GM19452 (cell line): ENCODE data around the gene DHFR2.
"Not testable (repeated sequence)": the region's sequence is repeated elsewhere in the genome, so short reads cannot be mapped to it uniquely, and the experiment has no call there.

Source experiments
- ATAC-seq: cut with Tn5 transposase; IDR thresholded peaks from one replicate; pipeline ENCODE4 v1.9.1; 2021; ENCODE audit not compliant: unreplicated experiment

Gene DHFR2

DNA sequence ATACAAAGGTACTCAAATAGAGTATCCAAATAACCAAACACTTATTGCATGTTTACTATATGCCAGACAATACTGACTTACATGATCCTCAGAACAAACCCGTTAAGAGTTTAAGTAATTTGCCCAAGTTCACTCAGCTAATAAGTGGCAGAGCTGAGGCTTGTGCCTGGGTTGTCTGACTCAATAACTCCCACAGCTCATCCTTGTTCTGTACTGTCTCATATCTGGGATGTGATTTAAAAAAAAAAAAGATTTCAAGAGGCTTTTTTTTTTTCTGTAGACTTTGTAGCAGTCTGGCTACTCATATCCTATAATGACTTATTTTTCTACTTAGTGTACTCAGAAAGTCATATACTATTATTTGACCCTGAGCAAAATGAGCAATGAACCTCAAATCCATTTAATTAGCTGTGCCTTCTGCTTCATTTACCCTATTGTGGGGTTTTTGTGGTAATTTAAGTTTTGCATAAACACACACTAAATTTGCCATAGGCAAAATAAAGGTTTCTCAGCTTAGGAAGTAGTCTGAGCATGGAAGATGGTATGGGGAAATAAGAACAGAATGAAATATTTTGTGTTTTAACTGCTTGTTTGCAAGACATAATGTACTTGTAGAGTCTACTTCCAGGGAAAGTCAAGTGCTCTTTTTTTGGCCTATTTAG is 3.2 kb upstream of the DHFR2 start:
- no peak for ATAC-seq

DNA sequence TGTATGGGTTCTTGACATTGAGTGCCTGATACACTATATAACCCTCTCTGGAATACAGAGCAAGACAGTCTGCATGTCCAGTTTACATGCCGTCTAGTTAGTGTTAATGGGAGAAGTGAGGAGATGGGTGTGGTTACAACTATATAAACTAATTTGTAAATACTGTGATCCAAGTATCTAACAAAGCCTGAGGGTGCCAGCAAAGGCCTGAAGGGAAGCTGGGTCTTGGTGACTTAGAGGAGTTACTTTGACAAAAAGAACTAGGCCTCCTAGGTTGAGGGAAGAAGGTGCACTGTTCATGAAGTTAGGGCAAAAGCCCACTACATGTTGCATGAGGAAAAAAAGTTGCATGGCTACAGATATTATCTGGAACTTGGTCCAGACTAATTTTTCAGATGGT is 2.4 kb upstream of the DHFR2 start:
- ATAC-seq: no peak

DNA sequence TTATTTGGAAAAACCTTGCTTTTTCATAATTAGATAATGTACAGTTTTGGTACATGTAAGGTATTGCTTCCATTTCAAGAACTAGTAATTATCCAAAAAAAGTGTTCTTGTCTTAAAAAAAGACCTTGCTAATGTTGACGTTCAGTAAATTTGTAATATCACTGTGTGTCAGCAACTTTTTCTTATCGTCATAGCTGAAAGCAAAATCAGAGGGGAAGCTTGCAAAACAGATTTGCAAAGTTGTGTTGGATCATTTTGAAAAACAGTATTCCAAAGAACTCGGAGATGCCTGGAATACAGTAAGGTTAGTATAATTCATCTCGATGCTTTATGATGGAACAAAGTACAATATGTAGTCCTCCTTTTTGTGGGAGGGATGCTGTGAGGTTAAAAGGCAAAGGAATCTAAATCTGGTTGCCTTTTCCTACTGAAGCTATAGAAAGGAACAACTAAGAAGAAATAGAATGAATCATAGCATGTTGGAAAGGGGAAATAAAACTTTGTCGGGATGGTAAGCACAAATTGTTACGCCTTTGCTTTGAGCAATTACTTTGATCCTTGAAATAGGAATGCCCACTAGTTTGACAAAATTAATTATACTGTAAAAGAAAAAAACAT is 1.6 kb upstream of the DHFR2 start:
- ATAC-seq: no peak

DNA sequence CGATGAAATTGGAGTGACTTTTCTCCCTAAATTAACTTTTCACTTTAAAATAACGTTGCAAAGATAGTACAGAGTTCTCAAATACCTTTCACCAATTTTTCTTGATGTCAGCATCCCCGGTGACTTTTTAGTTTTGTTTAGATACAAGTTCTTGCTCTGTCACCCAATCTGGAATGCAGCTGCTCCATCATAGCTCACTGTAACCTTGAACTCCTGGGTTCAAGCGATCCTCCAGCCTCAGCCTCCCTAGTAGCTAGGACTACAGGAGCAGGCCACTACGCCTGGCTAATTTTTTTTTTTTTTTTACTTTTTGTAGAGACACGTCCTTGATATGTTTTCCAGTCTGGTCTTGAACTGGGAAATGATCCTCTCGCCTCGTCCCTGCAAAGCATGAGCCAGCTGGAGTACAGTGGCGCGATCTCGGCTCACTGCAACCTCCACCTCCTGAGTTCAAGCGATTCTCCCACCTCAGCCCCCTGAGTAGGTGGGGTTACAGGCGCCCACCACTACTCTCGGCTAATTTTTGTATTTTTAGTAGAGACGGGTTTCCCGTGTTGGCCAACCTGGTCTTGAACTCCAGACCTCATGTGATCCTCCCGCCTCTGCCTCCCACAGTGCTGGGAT is 892 bp upstream of the DHFR2 start:
- ATAC-seq: no peak

DNA sequence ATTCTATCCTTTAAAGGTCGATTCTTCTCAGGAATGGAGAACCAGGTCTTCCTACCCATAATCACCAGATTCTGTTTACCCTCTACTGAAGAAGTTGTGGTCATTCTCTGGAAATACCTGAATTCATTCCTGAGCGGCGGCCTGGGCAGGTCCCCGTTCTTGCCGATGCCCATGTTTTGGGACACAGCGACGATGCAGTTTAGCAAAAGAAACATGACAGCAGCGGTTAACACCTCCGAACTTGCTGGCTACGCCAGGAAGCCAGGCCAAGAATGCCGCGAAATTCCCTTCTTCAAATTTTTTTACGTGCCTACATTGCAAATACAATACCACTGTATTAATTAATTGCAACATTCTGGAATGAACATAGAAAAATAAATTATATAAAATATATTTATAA is 1.4 kb downstream of the DHFR2 start:
- no peak for ATAC-seq

DNA sequence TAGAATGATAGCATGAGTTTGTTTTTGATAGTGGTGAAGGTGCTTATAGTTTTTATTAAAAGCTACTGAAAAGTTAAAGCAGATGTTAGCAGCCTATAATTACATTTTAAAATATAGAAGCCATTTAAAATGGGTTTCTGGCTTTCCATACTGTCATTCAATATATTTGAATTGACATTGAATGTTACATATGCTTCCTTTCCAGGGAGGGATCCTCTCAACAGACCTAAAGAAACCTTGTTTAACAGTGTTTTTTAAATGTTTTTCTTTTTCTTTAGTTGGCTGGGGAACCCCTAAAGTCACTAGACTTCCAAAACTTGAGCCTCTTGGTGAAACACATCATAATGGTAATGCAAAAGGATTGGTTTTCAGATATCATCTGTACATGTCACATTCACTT is 12.2 kb downstream of the DHFR2 start:
- no peak for ATAC-seq

DNA sequence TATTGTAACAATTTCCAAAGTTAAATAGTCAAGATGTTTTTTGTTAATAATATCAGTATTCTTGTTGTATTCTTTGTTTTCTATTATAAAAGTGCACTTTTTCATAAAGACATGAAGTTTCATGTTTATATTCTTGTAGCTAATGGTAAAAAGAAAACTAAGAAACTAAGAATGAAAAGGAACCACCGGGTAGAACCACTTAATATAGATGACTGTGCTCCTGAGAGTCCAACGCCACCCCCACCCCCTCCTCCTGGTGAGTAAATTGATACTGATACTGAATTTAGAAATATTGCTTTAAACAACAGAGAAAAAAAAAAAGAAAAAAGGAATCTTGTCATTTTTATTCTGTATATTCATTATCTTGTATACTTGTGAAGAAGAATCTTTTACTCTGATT is 13.4 kb downstream of the DHFR2 start:
- no peak for ATAC-seq

DNA sequence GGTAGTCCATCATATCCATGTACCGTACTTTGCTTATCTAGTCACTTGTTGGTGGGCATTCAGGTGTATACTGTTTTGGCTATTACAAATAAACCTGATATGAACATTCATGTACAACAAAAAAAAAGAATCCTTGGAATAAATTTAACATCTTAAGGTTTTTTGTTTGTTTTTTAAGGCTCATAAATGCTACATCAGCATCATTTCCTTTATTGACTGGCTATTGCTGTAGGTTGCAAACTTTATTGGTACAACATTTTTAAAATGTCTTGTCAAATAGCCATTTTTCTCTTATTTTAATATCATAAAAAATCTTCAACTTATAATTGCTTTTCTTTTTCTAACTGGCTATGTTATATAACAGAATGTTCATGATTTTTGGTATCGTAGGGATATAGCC is 16.2 kb downstream of the DHFR2 start:
- ATAC-seq: no peak

DNA sequence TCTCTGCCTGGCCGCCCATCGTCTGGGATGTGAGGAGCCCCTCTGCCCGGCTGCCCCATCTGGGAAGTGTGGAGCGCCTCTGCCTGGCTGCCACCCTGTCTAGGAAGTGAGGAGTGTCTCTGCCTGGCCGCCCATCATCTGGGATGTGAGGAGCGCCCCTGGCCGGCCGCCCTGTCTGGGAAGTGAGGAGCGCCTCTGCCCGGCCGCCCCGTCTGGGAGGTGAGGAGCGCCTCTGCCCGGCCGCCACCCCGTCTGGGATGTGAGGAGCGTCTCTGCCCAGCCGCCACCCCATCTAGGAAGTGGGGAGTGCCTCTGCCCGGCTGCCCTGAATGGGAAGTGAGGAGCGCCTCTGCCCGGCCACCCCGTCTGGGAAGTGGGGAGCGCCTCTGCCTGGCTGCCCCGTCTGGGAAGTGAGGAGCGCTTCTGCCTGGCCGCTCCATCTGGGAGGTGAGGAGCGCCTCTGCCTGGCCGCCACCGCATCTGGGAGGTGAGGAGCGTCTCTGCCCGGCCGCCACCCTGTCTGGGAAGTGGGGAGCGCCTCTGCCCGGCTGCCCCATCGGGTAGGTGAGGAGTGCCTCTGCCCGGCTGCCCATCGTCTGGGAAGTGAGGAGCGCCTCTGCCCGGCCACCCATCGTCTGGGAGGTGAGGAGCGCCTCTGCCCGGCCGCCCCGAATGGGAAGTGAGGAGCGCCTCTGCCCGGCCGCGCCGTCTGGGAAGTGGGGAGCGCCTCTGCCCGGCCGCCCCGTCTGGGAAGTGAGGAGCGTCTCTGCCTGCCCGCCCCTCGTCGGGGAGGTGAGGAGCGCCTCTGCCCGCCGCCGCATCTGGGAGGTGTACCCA is 18.4 kb downstream of the DHFR2 start:
- ATAC-seq: not testable (repeated sequence)

DNA sequence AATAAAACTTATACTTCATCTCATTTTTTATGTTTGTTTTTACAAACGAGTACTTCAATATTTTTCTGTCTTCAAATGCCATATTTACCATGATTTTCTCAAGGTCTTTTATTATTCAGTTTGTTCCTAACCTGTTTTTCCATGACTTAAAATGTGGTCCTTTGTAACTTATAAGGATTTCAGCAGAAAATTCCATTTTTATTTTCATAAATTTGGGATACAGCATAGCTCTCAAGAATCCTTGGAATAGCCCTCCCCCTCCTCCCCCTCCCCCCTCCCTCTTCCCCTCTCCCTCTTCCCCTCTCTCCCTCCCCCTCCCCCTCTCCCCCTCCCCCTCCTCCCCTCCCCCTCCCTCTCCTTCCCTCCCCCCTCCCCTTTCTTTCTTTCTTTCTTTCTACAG is 19.4 kb downstream of the DHFR2 start:
- no peak for ATAC-seq

DNA sequence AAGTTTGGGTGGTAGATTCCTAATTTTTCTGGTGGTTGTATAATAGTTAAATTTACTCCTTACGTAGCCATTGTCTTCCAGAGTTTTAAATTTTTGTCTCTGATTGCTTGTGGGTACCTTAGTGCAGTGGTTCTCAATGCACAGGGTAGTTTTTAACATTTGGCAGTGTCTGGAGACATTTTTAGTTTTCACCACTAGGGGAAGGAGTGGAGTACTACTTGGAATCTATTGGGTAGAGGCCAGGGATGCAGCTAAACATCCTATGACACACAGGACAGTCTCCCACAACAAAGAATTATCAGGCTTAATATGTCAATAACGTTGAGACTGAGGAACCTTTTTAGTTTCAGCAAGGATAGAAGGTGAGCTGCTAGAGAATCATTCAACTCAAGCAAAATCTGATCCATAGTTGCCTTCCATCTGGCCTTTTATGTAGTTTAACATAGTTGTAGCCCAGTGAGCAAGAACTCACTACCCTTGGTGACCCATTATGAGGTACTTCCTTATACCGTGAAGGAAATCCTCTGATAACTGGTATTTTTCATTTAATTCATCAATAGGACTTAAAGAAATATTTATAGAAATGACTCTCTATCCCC is 25.7 kb downstream of the DHFR2 start:
- no peak for ATAC-seq

DNA sequence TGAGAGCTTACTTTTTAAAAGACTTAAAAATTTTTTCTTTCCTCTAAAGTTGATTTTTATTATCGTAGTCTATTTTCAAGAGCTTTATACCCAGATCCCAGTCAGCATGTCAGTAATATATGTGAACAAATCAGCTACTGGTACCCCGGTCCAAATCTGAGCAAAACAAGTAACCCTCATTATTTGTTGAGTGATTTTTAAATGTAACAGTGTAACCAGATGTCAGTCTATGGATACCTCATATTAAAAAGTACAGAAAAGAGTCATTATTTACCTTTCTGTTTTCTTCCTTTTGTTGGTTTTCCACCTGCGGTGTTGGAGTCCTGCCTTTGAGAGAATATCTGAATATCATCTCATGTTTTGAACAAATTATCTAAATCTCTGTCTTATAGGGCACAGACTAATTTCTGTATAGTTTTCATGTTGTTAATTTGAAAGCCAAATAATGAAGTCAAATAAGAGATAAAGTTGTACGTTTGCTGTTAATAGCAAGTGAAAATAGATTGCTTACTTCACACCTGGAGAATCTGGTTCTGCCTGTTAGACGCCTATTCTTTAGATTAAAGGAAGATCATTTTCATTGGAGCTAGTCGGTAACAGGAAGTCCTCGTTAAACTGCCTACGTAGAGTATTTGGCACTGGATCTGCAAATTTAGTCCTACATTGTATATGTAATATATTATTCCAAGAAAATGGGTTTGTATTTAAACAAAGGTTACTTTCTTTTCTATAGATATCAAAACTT is 34.5 kb downstream of the DHFR2 start, which contains the start of gene STX19:
Gene STX19 (minus strand): TSS at position 505 of the 745 bp plus-strand sequence. CDS start 13,328 bp downstream, outside the sequence.
- no peak for ATAC-seq

DNA sequence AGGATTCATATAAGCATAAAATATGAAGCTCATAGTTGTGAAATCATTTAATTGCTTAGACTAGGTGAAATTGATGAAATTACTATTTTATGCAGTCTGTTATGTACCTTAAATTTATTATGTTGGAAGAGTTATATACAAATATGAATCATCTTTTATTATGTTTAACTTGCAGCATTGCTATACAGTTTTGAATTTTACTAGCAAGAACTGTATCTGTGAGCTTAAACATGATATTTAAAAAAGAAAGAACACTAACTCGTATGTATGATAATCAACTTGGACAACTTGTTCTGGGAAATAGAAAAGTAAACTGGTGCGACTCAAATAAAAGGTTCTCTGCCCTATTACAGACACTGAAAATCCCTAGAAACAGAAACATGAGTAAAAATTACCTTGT is 36.1 kb downstream of the DHFR2 start:
- no peak for ATAC-seq

DNA sequence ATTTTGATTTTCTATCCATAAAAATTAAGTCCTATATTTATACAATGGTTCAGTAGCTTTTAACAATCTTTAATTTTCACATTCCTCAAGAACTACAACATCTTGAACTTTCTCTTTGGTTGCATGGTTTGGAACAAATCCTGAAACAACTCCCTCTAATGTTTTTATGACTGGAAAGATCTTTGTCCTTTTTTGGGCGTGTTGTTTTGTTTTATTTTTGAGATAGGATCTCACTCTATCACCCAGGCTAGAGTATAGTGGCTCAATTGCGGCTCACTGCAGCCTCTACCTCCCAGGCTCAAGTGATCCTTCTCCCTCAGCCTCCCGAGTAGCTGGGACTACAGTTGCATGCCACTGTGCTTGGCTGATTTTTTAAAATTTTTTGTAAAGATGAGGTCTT is 38.3 kb downstream of the DHFR2 start:
- ATAC-seq: no peak

DNA sequence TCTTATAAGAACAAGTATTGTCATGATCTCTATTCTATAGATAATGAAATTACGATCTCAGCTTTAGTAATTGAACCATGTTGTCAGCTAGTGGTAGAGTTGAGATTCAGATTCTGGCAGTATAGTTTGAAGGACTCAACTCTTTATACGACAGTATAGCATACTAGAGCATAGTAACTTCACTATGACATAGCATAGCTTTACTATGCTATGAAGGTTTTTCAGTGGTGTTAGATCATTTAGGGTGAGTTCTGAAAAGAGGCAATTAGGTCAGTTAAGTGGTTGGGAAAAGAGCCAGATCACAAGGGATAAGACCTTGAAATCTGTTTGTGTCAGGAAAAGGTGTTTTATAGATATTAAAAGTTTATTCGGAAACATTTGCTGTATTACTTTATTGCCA is 42.4 kb downstream of the DHFR2 start:
- no peak for ATAC-seq

DNA sequence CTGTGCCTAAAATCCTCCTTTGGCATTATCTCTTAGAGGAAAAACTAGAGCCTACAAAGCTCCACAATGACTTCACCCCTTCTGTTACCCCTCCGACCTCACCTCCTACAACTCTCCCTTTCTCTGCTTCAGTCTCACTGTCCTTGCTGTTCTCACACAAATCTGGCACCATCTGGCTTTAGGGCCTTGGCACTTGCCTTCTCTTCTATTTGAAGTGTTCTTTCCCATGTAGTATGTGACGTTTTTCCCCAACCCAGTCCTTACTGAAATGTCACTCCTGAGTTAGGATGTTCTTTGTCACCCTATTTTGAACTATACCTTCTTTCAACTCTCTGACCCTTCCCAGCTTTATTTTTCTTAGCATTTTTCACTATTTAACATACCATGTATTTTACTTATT is 43.1 kb downstream of the DHFR2 start:
- no peak for ATAC-seq

DNA sequence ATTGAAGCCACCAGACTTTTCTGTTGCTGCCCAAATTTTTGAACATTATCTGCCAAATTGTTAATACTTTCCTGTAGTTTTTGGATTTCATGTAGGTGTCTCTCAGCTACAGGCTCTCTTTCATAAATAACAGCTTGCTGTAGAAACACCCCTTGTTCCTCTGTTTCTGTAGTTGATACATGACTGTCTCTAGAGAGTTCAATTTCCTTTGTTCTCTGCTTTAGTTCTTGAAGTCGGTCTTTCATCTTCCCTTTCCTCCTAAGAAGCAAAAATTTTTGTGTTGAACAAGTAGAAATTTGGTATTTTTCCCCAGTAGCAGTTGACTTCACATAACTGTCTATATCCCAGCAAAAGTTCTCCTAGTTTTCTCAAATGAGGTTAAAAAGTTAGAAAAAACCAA is 47.7 kb downstream of the DHFR2 start:
- no peak for ATAC-seq

DNA sequence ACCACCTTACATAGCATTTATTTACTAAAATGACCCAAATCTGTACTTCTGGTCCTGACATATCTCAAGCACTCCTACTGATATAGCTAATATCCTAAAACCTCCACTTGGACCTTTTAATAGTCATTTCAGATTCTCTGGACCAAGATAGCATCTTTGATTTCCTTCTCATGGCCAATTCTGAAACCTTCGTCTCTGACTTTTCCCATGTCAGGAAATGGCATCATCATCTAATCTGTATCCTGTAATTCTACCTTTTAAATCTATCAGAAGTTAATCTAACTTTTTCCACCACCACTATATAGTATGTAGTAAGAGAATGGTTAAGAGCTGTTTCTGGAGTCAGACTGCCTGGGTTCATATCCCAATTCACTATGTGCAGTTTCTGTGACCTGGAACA is 50.5 kb downstream of the DHFR2 start:
- no peak for ATAC-seq

DNA sequence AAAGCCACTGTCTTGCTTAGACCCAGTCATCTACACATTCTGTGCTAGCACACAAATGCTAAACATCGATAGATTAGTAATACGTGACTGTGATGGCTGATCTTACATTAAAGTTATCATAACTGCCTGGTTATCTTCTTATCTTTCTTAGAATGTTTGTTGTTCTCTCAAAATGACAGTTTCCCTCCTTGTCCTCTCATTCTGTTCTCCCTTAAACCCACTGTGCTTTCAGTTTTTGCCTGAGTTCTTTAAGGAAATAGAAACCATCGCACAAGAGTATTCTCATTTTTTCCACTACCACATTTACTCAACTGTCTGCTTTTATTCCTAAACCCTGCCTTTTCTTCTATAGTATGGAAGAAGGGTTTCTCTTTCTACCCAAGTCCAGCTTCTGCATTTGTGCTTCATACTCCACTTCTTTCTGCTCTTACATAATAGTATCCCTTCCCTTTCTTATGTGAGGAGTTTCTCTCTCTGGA is 51.4 kb downstream of the DHFR2 start:
- ATAC-seq: no peak

DNA sequence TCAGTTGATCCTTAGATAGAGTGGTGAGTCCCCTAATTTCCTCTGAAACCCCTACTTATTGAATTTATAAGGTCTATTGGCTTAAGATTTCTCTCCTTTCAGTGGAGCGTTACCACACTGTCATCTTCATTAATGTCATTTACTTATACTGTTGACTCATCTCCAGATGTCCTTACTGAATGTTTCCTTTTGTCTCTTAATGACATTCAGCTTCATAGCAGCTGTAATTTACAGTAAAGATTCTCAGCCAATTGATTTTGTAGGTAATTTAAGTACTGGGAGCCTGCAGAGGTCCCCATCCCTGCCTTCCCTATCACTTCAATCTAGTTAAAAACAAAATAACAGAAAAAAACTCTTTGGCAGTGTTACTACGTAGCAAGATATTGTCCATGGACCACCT is 53.1 kb downstream of the DHFR2 start:
- ATAC-seq: no peak
